OCI-LY1 (cell line): ENCODE measurements around the gene DECR2.

Experiments
- H2AFZ ChIP-seq: fragments of 200-600 bp; sonication (generic), shearing (Covaris generic); 2 replicates; pipeline ENCODE4 v1.6.0; 2014; ENCODE audit warnings: antibody characterized with exemption, mild to moderate bottlenecking, low read length
- H3F3A ChIP-seq: fragments of 200-600 bp; sonication (generic), shearing (Covaris generic); 2 replicates; pipeline ENCODE4 v1.6.0; 2014; ENCODE audit warnings: mild to moderate bottlenecking, antibody characterized with exemption, low read length, moderate library complexity; ENCODE audit not compliant: insufficient read depth
- H3K27ac ChIP-seq: fragments of 200-600 bp; sonication (generic); 2 replicates; pipeline ENCODE4 v1.5.1; 2014; ENCODE audit warnings: low read length, mixed run types, mild to moderate bottlenecking, low read depth; ENCODE audit not compliant: poor library complexity, severe bottlenecking
- H3K27me3 ChIP-seq: fragments of 200-600 bp; sonication (generic); 2 replicates; pipeline ENCODE4 v1.6.0; 2014; ENCODE audit warnings: antibody characterized with exemption, mild to moderate bottlenecking, low read length, moderate library complexity; ENCODE audit not compliant: insufficient read depth
- H3K36me3 ChIP-seq: fragments of 200-600 bp; sonication (generic); 2 replicates; pipeline ENCODE4 v1.6.1; 2014; ENCODE audit warnings: mild to moderate bottlenecking, antibody characterized with exemption, low read length, moderate library complexity, mixed read lengths; ENCODE audit not compliant: insufficient read depth
- H3K4me1 ChIP-seq: fragments of 200-600 bp; sonication (generic); 2 replicates; pipeline ENCODE4 v1.5.1; 2014; ENCODE audit warnings: mild to moderate bottlenecking, low read length, moderate library complexity; ENCODE audit not compliant: insufficient read depth, severe bottlenecking
- H3K4me2 ChIP-seq: fragments of 200-600 bp; sonication (generic), shearing (Covaris generic); 2 replicates; pipeline ENCODE4 v1.6.1; 2014; ENCODE audit warnings: low read length
- H3K4me3 ChIP-seq: fragments of 200-600 bp; sonication (generic); 2 replicates; pipeline ENCODE4 v1.5.1; 2014; ENCODE audit warnings: low read length, low read depth, mild to moderate bottlenecking, mixed read lengths; ENCODE audit not compliant: poor library complexity, severe bottlenecking
- H3K79me2 ChIP-seq: fragments of 200-600 bp; shearing (Covaris generic); 2 replicates; pipeline ENCODE4 v1.6.1; 2016; ENCODE audit warnings: mixed run types, low read length, mixed read lengths; ENCODE audit not compliant: insufficient read depth
- H3K9ac ChIP-seq: fragments of 200-600 bp; sonication (generic), shearing (Covaris generic); 2 replicates; pipeline ENCODE4 v1.6.1; 2014; ENCODE audit warnings: mild to moderate bottlenecking, low read length, mixed read lengths
- H3K9me2 ChIP-seq: fragments of 200-600 bp; sonication (generic), shearing (Covaris generic); 2 replicates; pipeline ENCODE4 v1.6.1; 2014; ENCODE audit warnings: low read depth, mild to moderate bottlenecking, low read length, mixed read lengths
- H3K9me3 ChIP-seq: fragments of 200-600 bp; shearing (Covaris generic); 2 replicates; pipeline ENCODE4 v1.6.1; 2014; ENCODE audit warnings: low read length, mixed read lengths
- H4K20me1 ChIP-seq: fragments of 200-600 bp; sonication (generic), shearing (Covaris generic); 2 replicates; pipeline ENCODE4 v1.6.0; 2016; ENCODE audit warnings: mild to moderate bottlenecking, low read length; ENCODE audit not compliant: insufficient read depth
- CTCF ChIP-seq: fragments of 200-600 bp; sonication (generic), shearing (Covaris generic); IDR thresholded peaks from 2 replicates; pipeline ENCODE4 v1.5.1; 2017; ENCODE audit warnings: mild to moderate bottlenecking, antibody characterized with exemption, low read length, moderate library complexity, mixed read lengths
- EZH2 ChIP-seq: fragments of 200-600 bp; sonication (generic), shearing (Covaris generic); IDR thresholded peaks from 2 replicates; pipeline ENCODE4 v1.8.0; 2017; ENCODE audit warnings: borderline replicate concordance, mixed run types, mild to moderate bottlenecking, antibody characterized with exemption, low read length, moderate library complexity, mixed read lengths

The DECR2 gene

DNA sequence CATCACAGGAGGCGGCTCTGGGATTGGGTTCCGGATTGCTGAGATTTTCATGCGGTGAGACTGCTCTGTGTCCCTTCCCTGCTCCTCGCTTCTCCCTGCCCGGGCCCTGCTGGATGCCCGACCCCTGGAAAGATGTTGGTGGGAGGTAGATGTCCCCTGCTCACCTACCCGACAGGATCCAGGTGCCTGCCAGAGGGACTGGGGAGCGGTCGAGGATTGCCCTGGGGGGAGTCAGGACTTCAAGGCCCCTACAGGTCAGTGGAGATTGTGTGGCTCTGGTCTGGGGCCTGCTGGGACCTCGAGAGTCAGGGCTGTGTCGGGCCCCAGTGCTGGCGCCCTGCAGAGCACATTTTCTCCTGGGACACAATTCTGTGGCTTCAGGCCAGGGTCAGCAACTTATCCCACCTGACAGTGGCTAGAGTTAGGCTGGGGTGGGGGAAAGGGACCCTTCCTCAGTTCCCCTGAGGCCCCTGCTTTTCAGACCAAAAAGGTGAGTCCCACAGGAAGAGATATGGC is 3.3 kb downstream of the DECR2 start:
- Histone ChIP-seq H4K20me1 (no peaks in the 10 kb centered on the region), H3K4me1 (peaks cover 16% of the 10 kb centered on the region), H2AFZ (no peak overlapping the region), H3K36me3 (peaks cover 4% of the 10 kb centered on the region; the same call in 1 of the 2 replicates), H3K27ac (no peak overlapping the region), H3K9ac (no peak overlapping the region), H3K9me3 (no peaks in the 10 kb centered on the region), H3K4me2 (no peak overlapping the region), H3K79me2 (no peaks in the 10 kb centered on the region), H3K9me2 (no peaks in the 10 kb centered on the region), H3K4me3 (no peak overlapping the region), H3K27me3 (no peaks in the 10 kb centered on the region), H3F3A (no peaks in the 10 kb centered on the region)
- no peak for TF ChIP-seq EZH2
- no peak for TF ChIP-seq CTCF

DNA sequence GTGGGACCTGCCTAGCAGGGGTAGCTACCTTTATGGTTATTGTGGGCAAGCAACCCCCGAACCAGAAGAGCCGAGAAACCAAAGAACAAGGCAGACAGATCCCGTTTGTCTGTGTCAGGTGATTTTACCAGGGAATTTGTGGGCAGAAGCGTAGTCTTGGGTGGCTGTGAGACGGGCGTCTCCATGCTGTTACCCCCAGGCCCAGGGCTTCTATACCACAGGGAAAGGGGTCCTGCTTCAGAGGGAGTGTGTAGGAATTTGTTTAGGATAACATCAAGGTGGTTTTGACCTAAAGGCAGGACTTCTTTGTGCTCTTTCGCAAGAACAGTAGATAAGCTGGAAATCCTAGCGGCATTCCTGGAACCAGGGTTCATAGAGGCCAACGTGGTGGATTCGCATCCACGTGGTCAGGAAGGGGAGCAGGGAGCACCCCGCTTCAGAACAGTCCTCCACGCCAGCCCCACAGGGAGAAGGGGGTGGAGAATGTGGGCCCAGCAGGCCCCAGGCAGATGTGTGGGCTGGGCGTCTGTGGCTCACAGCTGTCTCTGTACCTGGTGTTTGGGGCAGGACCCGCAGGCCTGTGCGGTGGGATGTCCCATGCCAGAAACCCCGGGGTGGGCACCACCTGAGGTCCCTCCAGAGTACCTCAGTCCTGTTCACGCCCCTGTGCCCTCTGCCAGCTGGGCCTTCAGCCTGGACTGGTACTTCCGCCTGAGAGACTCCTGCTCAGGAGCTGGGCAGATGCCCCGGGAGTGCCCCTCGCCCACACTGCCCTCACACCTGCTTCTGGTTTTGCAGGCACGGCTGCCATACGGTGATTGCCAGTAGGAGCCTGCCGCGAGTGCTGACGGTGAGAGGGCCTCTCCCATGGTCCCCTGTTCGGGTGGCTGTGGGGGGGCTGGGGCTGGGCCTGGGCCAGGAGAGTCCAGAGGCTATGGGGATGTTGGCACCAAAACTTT is 4.1 kb downstream of the DECR2 start:
- Histone ChIP-seq H2AFZ (no peak overlapping the region), H3K4me2 (no peak overlapping the region), H3K27ac (no peak overlapping the region)

GRCh38 chr16:407253-407652 is 5.6 kb downstream of the DECR2 start:
- H4K20me1 ChIP-seq, result no peaks in the 10 kb centered on the region
- no peak overlapping the region for H3K4me2 ChIP-seq
- no peaks in the 10 kb centered on the region for H3K9me3 ChIP-seq
- H3K9me2 ChIP-seq, result no peaks in the 10 kb centered on the region
- H3F3A ChIP-seq, result no peaks in the 10 kb centered on the region
- TF ChIP-seq CTCF, result no peak
- no peak for TF ChIP-seq EZH2
- H3K27me3 ChIP-seq, result no peaks in the 10 kb centered on the region
- H3K4me3 ChIP-seq, result no peak overlapping the region
- H3K27ac ChIP-seq, result no peak overlapping the region
- peaks cover 18% of the 10 kb centered on the region for H3K4me1 ChIP-seq
- peaks cover 5% of the 10 kb centered on the region; the same call in 1 of the 2 replicates for H3K36me3 ChIP-seq
- no peak overlapping the region for H3K9ac ChIP-seq
- no peak overlapping the region for H2AFZ ChIP-seq
- no peaks in the 10 kb centered on the region for H3K79me2 ChIP-seq

More for the DNA sequence above, 4.1 kb downstream of the DECR2 start:
- Histone ChIP-seq H3K9ac (no peak overlapping the region), H3F3A (no peaks in the 10 kb centered on the region), H3K27me3 (no peaks in the 10 kb centered on the region), H3K9me2 (no peaks in the 10 kb centered on the region), H3K9me3 (no peaks in the 10 kb centered on the region), H3K4me1 (peaks cover 9% of the 10 kb centered on the region), H3K36me3 (peaks cover 5% of the 10 kb centered on the region; the same call in 1 of the 2 replicates), H3K4me3 (no peak overlapping the region), H4K20me1 (no peaks in the 10 kb centered on the region), H3K79me2 (no peaks in the 10 kb centered on the region)
- no peak for TF ChIP-seq CTCF
- no peak for TF ChIP-seq EZH2
